ENCODE data around the gene SEL1L2. TPM values are rescaled to one million over a fixed set of nuclear protein-coding genes. Genes with fewer than 3 reads are reported as not detected.

The SEL1L2 gene
- total RNA-seq, 2 donors from 2014 or later, result not detected

- WGBS, 2 experiments (ENCODE audit: insufficient coverage in 1 of 2, insufficient read length in 1 of 2), result 96 to 100% methylated on average over 1 of the region's 1 CpG
- Mint-ChIP-seq H3K4me1 (no peaks in the 10 kb centered on the region), H3K27me3 (ENCODE audit: insufficient read depth) (no peaks in the 10 kb centered on the region), H3K4me3 (no peak overlapping the region), H3K36me3 (ENCODE audit: low read depth) (no peaks in the 10 kb centered on the region), H3K9me3 (no peaks in the 10 kb centered on the region), H3K27ac (no peak overlapping the region)
- H3K27me3 ChIP-seq (ENCODE audit: control insufficient read depth, insufficient read depth, low read length, poor library complexity, severe bottlenecking), result no peaks in the 10 kb centered on the region
- no peak overlapping the region for H3K9ac ChIP-seq (ENCODE audit: extremely low read depth, low read length, poor library complexity, severe bottlenecking)
- no peak overlapping the region for H3K4me3 ChIP-seq (ENCODE audit: low read length)
- H3K27ac ChIP-seq (ENCODE audit: low read depth, low read length), result no peak overlapping the region
- H3K36me3 ChIP-seq (ENCODE audit: control insufficient read depth, insufficient read depth, low read length), result no peaks in the 10 kb centered on the region
- no peaks in the 10 kb centered on the region for H3K9me3 ChIP-seq (ENCODE audit: control insufficient read depth, low read length)
- TF ChIP-seq CTCF (conservative IDR thresholded peaks at IDR 0.05), result no peak
- no peaks in the 10 kb centered on the region for H3K4me1 ChIP-seq (ENCODE audit: control insufficient read depth, insufficient read depth, low read length)
- no peak for DNase-seq
These were observed 40.6 kb upstream of the SEL1L2 start for GRCh38 chr20:14030991-14031390.

- H3K9me3 ChIP-seq (ENCODE audit: control insufficient read depth, low read length), result peaks cover 7% of the 10 kb centered on the region
- H3K4me3 ChIP-seq (ENCODE audit: low read length), result no peak overlapping the region
- no peak overlapping the region for H3K9ac ChIP-seq (ENCODE audit: extremely low read depth, low read length, poor library complexity, severe bottlenecking)
- H3K36me3 ChIP-seq (ENCODE audit: control insufficient read depth, insufficient read depth, low read length), result no peaks in the 10 kb centered on the region
- Mint-ChIP-seq H3K9me3 (peaks cover 10% of the 10 kb centered on the region), H3K27ac (no peak overlapping the region), H3K36me3 (ENCODE audit: low read depth) (peaks cover 1% of the 10 kb centered on the region), H3K4me3 (no peak overlapping the region), H3K27me3 (ENCODE audit: insufficient read depth) (no peaks in the 10 kb centered on the region), H3K4me1 (no peaks in the 10 kb centered on the region)
- H3K4me1 ChIP-seq (ENCODE audit: control insufficient read depth, insufficient read depth, low read length), result no peaks in the 10 kb centered on the region
- 94% methylated on average over 2 to 3 of the region's 3 CpGs for WGBS, 2 experiments (ENCODE audit: insufficient coverage in 1 of 2, insufficient read length in 1 of 2)
- H3K27ac ChIP-seq (ENCODE audit: low read depth, low read length), result no peak overlapping the region
- no peak for TF ChIP-seq CTCF (conservative IDR thresholded peaks at IDR 0.05)
- H3K27me3 ChIP-seq (ENCODE audit: control insufficient read depth, insufficient read depth, low read length, poor library complexity, severe bottlenecking), result no peaks in the 10 kb centered on the region
- DNase-seq, result no peak
These were observed 22.3 kb upstream of the SEL1L2 start for GRCh38 chr20:14012671-14013070.

- DNase-seq, result no peak
- H3K9ac ChIP-seq (ENCODE audit: extremely low read depth, low read length, poor library complexity, severe bottlenecking), result no peak overlapping the region
- H3K36me3 ChIP-seq (ENCODE audit: control insufficient read depth, insufficient read depth, low read length), result no peaks in the 10 kb centered on the region
- no peak for TF ChIP-seq CTCF (conservative IDR thresholded peaks at IDR 0.05)
- no peaks in the 10 kb centered on the region for H3K36me3 Mint-ChIP-seq (ENCODE audit: low read depth)
- H3K4me3 Mint-ChIP-seq, result no peak overlapping the region
- H3K4me1 Mint-ChIP-seq, result no peaks in the 10 kb centered on the region
- no peak overlapping the region for H3K27ac Mint-ChIP-seq
- no peaks in the 10 kb centered on the region for H3K9me3 ChIP-seq (ENCODE audit: control insufficient read depth, low read length)
- no peak overlapping the region for H3K4me3 ChIP-seq (ENCODE audit: low read length)
- H3K9me3 Mint-ChIP-seq, result no peaks in the 10 kb centered on the region
- no peaks in the 10 kb centered on the region for H3K27me3 Mint-ChIP-seq (ENCODE audit: insufficient read depth)
- no peaks in the 10 kb centered on the region for H3K4me1 ChIP-seq (ENCODE audit: control insufficient read depth, insufficient read depth, low read length)
- WGBS, 2 experiments (ENCODE audit: insufficient coverage in 1 of 2, insufficient read length in 1 of 2), result 75 to 82% methylated on average over 1 of the region's 2 CpGs
- no peaks in the 10 kb centered on the region for H3K27me3 ChIP-seq (ENCODE audit: control insufficient read depth, insufficient read depth, low read length, poor library complexity, severe bottlenecking)
- H3K27ac ChIP-seq (ENCODE audit: low read depth, low read length), result no peak overlapping the region
These were observed 18.8 kb upstream of the SEL1L2 start for GRCh38 chr20:14009208-14009607.
